Measurements from ENCODE around the gene IQSEC1.

The IQSEC1 gene

DNA sequence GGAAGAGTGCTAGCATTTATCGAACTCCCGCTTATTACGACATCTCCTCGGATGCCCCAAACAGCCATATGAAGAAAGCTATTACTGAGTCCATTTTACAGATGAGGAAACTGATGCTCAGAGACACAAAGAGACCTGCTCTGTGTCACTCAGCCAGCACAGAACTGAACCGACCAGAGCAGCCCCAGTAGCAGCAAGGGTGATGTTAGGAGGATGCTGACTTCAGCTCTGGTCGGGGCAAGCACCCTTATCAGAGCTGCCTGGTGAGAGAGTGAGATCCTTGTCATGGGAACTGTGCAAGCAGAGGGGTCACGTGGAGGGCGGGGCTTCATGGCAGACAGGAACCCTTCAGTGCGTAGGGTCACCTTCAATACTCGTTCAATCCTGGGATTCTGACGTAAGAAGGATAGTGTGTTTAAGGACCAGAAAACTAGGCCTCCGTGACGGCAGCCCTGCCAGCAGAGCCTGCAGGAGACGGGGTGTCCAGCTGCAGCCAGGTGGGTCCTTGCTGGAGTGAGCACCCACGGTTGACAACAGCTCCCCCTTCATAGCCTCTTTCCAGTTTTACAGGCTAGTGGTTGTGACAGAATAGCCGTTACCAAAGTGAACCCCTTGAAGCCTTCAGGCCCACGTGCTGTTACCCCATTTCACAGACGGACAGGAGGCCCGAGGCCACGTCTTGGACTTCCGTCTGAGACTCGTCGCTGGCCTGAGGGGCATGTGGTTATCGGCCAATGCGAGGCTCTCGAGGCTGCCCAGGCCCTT lies 12.0 kb upstream of the IQSEC1 start:
- no peak for DNase-seq

DNA sequence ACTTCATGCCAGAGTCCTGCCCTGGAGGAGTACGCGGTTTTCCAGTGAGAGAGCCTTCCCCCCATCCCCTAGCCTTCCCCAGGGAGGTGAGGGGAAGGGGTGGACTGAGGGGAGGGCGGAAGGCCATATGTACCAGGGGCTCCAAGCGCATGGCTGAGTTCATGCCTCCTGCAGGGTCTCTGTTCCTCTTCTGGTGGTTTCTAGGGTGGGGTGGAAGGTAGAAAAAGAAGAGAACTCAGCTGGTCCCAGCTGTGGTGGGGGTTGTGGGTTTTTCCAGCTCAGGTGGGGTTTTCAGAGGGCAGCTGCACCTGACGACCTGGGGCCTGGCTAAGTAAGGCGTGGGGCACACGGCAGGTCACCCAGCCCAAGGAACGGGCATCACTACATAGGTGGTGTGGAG lies 10.7 kb upstream of the IQSEC1 start:
- DNase-seq = no peak

DNA sequence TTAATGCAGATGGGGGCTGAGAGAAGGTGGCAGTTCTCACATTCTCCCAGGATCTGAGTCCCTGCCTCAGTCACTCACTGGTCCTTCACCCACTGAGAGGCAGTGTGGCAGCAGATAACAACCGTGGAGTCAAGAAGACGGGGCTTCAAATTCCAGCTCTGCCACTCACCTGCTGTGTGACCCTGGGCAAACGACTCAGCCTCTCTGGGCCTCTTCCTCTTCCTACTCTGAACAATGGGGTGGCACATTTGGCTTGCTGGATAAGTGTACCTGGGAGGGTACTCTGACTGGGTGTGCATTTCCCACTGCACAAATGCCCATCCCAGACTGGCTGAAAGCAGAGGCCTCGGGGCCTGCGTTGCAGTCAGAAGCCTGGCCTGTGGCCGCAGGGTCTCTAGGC lies 10.0 kb upstream of the IQSEC1 start:
- no peak for DNase-seq

DNA sequence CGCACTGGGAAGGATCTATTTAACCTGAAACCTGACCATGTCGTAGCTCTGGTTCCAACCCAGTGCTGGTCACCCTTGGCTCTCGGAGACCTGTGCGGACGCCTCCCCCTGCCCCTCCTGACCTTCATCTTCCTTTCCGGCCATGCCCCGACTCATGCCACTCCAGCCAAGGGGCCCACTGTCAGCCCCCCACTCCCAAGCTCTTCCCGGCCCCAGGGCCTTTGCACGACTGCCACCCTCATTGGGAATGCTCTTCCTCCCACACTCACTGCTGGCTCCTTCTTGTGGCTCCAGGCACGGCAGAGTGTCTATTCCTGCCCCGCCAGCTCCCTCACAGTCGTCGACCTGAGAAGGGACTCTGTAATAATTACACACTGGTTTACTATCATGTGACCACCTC lies 9.4 kb upstream of the IQSEC1 start:
- DNase-seq = no peak

DNA sequence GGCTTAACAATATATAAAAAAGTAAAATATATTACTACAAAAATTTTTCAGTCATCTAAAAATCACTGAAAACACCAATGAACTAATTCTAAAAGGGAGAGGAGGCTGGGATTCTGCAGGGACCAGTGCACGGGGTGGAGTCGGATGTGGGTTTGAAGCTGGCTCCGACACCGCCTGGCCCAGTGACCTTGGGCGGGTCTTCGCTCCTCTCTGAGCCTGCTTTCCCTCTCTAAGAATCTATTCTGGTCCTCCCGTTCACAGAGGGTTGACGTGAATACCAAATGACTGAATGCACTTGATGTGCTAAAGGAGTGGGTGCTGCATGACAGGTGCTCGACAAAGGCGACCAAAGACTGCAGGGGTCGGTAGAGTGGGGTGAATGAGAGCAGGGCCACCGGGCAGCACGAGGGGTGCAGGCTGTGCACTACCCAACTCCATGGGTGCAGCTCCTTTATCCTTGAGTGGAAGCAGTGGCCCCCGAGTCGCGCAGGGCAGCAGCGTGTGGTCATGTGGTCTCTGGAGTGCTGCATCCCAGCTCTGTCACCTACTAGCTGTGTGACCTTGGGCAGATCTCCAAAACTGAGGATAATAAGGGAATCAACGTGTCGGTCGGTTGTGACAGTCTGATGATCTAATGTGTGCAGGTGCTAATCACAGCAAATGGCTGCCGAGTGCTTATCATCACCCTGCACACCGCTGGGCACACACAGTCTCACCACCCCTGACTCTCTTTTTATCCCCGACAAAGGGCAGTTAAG lies 8.6 kb upstream of the IQSEC1 start:
- no peak for DNase-seq

DNA sequence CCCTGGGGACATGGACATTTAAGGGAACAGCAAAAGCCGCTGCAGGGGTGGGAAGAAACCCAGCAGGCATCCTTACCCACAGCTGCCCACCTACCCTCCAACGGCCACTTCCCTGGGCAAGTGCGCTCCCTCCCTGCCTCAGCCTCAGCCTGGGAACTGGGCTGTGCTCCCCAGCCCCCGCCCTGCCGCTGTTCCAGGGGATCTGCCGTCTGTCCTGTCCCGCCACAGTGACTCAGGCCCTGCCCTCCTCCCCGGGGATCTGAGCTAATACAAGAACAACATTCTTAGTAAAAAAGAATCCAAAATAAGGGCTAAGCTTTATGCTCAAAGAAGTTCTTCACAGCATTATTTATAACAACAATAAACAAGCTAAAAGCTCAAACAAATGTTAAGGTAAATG lies 7.4 kb upstream of the IQSEC1 start:
- DNase-seq = no peak

DNA sequence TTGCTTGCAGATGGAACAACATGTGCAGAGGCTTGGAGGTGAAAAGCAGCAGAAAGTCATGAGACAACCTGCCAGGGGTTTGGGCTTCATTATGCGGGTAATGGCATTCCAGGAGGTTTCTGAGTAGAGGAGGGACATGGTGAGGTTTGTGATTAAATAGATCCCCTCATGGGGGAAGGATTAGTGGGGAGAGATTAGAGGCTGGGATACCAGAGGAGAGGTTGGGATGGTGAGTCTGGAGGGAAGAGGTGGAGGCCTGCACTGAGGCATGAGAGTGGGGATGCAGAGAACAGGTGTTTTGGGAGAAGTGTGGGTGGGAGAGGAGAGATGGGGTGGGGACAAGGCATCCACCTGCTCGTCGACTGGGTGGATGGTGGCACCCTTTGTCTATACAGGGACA lies 6.8 kb upstream of the IQSEC1 start:
- DNase-seq = no peak

DNA sequence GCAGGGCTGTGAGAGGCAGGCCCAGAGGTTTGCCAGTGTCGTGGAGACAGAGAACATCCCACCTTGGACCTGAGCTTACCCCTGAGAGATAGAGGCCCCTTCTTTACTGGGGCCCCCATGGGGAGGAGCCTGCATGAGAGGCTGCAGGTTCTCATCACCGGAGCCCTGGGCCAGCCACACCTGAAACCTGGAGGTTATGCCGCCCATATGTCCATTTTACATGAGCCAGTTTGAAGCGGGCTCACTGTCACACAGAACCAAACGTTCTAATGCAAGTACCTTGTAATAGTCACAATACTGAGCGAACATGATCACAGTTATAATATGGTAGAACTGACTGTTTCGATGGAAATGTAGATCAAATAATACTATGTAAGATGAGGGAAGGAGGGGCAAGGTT lies 6.3 kb upstream of the IQSEC1 start:
- no peak for DNase-seq

DNA sequence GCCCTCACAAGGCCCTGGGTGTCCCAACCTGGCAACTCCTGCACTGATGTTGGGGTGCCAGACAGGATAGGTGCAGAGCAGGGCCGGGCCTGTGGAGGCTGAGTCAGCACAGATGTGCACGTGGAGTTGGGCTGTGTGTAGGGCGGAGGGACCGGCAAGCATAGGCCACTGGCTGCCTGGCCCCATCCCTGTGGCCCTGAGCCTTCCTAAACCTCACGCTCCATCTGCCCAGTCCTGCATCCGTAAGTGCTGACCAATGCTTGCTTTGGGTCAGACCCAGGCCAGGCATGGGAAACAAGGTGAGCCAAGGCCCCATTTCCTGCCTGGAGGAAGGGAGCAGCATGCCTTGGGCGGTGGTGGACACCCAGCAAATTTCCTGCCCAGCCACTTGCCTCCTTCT lies 5.8 kb upstream of the IQSEC1 start:
- no peak for DNase-seq

DNA sequence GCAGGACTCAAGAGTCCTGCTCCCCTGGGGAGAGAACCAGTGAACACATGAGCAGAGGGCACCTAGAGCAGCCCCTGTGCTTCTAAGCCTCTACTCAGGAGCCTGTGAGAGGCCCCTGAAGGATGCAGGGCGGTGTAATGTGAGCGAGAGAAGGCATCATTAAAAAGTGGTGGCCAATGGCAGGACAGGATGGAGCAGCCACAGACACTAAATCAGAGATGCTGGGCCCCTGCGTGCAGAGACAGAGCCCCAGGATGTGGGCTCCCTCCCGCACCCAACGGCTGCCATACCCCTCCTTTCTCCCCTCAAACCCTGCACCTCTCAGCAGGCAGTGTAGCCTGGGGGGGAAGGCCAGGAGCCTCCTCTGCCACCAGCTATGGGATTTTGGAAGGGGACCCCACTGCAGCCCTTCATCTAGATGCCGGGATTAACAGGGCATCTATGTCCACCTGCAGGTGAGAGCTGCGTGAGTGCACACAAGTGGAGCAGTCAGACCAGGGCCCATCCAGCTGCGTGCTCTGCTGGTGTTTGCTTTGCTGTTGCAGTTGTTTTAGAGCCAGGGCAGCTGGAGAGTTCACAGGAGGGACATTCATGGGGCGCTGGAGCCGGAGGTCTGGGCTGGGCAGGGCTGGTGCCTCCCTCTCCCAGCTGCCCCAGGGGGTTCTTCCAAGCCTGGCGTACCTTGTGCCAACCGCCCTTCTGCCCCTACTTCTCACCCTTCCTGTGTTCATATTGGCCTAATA lies 5.1 kb upstream of the IQSEC1 start:
- DNase-seq = peak; percentile 7

DNA sequence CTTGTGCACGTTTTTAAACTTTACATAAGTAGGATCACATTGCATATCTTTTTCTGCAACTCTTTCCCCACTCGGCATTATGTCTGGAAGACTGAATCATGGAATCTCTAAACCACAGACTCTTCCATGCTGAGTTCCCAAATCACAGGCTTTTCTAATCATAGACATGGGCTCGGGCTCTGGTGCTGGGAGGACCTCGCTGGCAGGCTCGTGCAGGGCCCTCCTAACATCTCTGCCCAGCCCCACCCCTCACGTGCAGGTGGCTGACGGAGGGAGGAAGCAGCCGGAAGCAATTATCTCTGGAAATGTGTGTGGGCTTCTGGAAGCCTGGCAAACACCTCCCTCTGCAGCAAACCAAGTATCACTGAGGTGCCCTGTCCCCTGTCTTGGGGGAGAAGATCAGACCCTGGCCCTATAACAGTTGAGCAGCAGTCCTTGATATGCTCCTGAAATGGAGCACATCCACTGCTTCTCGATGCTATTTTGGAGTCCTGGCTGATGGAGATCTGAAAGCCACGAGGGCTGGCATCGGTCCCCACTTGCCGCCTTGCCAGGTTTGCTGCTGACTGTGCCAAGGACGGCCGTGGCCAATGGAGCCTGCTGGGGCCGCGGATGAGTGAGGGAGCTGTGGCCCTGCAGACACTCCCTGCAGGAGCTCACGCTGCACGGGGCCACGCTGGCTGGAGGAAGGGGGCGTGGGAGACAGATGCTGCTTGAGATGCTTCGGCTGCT lies 4.4 kb upstream of the IQSEC1 start:
- no peak for DNase-seq

DNA sequence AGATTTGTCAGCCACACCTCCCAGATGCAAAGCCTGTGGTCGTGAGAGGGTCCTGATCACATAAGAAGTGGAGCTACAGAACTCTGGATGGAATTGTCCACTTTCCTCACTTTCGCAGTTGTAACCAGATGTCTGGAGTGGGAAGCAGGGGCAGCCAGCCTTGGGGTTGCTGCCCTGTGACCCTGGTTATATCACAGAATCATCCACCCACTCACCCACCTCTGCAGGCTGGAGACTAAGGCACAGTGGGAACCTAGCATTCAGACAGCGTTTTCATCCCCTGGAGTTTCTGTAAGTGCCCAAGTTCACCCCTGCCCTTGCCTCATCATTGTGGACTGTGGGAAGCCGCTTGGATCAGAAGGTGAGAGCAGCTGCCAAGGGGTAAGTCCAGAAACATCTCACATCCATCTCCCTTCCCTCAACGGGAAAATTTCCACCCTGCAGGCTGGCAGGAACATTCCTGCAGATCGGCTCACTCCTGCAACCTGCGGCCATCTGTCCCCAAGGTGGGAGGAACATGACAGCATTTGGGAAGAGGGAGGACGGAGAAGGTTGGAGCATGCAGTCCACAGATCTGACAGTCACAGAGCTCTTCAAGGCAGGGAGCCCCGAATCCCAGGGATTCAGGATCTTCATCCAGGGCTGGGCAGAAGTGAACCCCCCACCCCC lies 2.9 kb upstream of the IQSEC1 start:
- DNase-seq = no peak

DNA sequence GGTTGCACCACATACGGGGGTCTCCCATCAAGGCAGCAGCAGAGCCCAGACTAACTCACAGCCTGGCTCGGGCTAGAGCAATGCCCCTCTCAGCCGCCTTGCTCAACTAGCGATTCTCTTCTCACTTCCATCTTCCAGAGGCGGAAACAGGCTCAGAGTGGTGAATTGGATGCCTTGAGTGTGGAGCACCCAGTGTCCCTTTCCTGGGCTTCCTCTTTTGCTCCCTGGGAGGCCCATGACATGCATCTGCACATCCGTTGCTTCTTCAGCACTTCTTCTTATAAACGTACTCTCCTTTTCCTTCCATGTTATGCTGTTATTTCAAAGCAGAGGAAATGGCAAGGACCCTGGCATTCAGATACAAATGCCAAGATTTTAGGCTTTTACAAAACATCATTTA lies 2.1 kb upstream of the IQSEC1 start:
- DNase-seq = no peak

DNA sequence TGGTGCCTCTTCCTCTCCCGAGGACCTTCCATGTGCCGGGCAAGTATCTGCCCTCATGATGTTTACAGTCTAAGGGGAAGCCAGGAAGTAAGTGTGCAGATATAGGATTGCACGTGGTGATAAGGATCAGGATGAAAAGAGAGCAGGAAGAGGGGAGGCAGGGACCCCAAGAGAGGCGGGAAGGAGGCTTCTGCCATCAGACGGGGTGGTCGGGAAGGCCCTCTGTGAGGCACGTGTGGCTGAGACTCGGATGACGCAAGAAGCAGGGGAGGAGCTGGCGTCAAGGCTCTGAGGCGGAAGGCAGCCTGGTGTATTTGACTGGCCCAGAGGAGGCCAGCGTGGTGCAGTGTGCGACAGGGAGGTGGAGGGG lies 762 bp upstream of the IQSEC1 start:
- DNase-seq = no peak

DNA sequence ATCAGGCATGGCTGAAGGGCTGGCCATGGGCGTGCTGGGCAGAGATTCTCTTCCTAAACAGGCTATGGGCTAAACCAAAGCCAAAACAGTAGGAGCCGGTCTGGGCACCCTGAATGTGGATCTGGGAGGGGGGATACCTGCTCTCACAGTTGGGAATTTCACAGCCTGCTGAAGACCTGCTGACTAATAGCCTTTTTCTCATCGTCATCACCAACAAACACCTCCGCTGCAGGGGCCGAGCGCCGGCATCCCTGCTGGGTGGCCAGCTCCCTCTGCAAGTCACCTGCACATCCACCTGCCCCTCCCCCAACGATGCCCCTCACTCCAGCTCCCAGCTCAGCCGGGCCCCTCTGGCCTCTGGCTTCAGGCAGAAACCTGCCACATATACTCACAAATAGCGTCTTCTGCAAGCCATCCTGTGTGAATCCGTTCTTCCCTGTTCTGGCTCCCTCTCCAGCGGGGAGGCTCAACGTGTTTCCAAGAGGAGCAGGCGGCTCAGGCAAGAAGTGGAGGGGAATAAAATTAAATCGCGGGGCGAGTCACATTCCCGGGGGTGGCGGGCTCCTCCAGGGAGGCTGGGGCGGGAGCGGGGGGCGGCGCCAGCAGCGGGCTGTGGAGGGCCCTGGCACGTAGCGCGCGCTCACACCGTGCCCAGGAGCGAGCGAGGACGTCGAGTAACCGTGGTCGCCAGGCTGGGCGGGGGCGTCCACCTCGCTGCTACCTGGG lies 466 bp downstream of the IQSEC1 start:
- DNase-seq = no peak

DNA sequence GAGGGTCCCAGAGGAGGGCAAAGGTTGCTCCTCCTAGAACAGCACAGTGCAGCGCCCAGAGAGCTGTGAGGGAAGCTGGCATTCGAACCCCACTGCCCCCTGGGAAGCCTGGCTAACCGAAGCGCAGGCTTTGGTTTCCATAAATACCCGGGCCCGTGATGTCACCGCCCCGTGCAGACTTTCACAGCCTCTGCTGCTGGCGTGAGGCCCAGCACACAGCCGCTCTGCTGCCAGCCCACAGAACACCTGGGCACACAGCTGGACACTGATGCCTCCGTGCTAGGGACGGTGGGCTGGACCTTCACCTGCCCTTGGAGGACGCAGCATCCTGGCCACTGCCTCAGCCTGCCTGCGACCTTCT lies 1.0 kb downstream of the IQSEC1 start:
- no peak for DNase-seq

DNA sequence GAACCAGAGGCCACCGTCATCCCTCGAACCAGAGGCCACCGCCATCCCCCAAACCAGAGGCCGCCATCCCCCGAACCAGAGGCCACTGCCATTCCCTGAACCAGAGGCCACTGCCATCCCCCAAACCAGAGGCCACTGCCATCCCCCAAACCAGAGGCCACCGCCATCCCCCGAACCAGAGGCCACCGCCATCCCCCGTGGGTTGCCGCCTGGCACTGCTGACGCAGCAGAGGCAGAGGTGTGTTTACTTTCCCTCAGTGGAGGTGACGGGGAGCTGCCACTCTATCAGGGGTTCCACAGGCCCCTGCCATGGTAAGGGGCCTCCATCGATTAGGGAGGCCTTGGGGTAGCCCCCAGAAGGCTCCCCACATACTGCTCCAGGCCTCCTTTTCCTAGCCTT lies 1.5 kb downstream of the IQSEC1 start:
- DNase-seq = no peak

DNA sequence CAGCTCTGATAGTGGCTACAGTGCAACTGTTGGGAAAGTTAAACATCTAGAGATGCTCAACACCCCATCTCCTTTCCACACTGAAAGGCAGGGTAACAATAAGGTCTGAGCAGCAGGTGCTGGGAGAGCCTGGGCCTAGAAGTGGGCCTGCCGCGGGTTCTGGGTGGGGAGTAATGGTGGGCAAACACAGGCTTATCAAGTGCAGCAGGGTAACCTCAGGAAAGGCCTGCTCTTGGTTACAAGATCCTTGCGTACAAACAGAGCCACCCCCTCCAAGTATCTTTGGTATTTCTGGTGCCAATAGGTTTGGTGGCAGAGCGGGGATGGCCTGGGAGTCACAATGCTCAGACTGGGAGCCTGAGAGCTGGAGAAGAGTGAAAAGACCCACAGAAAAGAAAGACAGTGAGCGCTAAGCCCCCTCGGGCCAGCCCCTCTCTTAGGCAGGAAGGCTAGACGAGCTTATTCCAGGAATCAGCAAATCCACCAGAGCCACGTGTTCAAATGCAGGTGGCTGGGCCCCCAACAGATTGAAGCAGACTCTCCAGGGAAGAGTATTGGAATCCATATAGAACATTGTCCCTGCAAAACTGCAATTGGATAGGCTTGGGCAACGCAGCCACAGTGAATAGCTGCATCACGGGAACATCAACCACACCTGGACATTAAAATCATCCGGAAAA lies 2.7 kb downstream of the IQSEC1 start:
- no peak for DNase-seq

DNA sequence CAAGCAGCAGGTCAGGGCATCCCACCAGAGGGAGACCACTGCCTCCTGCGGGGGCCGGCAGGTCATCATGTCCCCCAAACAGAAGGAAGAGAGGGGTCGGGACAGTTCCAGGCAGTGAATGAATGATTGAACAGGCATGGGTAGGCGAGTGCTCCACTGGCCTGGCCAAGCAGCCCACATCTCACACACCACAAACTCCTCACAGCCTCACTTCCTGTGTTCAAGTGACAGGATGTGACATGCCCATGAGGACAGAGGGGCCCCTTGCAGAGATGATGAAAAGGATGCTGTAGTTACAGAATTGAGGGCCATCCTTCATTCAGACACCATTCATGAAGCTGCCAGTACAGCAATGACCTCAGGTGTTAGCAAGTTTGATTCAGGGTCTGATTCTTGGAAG lies 3.7 kb downstream of the IQSEC1 start:
- peak; percentile 80 for DNase-seq

DNA sequence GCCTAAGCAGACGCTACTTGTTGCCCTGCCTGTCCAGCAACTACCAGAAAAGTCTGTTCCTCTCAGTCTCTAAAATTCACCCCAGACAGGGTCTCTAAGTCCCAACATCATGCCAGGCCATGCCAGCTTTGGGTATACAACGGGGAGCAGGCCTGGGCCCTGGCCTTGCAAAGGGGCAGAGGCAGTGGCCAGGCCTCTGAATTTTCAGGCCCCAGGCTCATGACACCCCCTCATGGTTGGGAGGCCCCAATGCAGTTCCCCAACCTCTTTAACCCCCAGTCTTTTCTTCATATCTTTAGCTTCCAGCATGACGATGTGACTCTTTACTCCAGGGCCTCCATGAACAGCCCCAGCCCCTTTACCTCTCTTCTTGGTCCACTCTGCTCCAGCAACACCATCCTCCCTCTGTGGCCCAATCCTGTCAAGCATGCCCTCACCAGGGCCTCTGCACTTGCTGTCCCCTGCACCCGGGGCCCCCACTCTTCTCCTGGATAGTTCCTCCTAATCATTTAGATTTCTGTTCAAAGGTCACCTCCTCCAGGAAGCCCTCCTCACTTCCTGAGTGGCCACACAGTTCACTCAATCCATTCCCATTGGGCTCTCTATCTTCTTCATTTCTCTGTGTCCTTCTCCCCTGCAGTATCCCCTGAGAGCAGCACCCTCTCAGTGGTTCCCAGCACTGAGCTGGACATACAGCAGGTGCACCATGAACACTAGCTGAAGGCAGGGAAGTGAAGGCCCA lies 4.8 kb downstream of the IQSEC1 start:
- no peak for DNase-seq

DNA sequence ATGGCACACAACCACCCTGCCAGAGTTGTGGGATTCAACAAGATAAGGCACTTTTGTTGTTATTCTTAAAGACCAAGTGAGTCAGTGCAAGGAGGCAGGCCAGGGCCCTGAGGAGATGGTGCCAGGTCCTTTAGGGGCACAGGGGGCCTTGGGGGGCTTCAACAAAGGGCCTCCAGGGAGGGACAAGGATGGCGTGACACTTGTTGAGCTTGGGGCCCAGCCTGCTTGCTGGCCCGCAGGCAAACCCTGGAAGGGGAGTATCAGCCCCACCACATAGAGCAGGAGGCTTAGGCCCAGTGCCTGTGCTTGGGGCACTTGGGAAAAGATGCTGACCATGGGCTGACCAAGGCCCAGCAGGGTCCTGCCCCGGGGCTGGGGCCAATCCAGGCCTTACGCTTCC lies 5.5 kb downstream of the IQSEC1 start:
- DNase-seq = no peak

Data from activated CD4-positive, alpha-beta T cell treated with anti-CD3 and anti-CD28 coated beads, Interleukin-2, amount 50 U/mL, for 16 hours (primary cell).